ENCODE data around the gene LRWD1.
"Not testable (repeated sequence)": the region's sequence is repeated elsewhere in the genome, so short reads cannot be mapped to it uniquely, and the experiment has no call there.

Gene LRWD1

DNA sequence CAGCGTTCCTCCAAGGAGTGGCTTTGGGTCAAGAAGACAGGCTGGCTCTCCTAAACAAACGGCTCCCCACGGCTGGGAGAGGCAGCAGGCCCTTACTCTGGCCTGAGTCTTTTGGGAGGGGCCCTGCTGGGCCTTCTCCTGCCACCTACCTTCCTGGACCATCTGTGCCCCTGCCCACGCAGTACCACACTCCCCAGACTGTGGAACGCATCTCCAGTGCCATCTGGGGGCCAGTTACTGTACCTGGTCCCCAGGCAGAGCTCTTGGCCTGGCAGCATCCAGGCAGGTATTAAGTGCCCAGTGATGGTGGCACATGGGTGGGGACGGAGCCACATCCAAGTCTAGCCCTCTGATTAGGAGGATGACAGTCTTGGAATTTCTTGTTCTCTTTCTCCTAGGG, 14.5 kb upstream of the LRWD1 start:
- no peak for DNase-seq (ENCODE audit: low read depth)
- peak; percentile 28 for TF ChIP-seq CTCF (IDR thresholded peaks at IDR 0.05; ENCODE audit: control insufficient read depth, insufficient read depth, low read depth, low read length, missing control alignments)
- H3K4me3 ChIP-seq (ENCODE audit: control insufficient read depth, low read depth, low read length): no peak overlapping the region

DNA sequence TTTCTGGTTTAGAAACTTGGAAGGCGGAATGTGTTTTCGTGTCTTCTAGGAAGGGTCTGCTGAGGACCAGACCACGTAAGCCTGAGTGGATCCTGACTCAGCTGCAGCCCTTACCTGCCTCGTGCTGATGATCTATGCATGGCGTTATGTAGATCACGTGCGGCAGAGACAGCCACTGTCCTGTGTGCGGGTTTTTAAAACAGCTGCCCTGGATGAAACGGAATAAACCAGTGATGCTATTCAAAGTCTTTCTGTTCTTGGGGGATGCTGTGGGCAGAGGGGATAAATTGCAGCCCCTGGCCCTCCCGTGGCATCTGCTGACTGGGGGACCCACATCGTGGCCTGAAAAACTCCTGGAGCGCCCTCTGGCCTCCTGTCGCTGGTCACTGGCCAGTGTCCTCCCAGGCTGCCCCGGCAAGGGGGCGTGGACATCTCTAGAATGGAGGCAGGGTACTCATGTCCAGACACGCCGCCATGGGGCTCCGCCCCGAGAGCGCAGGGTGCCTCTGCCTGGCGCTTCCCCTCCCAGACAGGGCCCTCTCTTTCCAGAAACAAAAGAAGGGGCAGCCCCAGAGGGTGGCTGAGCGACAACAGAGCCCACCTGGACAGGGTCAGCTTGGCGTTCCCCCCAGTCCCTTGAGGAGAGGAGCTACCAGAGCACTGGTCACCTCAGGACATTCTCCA, 13.3 kb upstream of the LRWD1 start:
- no peak overlapping the region for H3K4me3 ChIP-seq (ENCODE audit: control insufficient read depth, low read depth, low read length)
- no peak for TF ChIP-seq CTCF (IDR thresholded peaks at IDR 0.05; ENCODE audit: control insufficient read depth, insufficient read depth, low read depth, low read length, missing control alignments)
- DNase-seq (ENCODE audit: low read depth): no peak

DNA sequence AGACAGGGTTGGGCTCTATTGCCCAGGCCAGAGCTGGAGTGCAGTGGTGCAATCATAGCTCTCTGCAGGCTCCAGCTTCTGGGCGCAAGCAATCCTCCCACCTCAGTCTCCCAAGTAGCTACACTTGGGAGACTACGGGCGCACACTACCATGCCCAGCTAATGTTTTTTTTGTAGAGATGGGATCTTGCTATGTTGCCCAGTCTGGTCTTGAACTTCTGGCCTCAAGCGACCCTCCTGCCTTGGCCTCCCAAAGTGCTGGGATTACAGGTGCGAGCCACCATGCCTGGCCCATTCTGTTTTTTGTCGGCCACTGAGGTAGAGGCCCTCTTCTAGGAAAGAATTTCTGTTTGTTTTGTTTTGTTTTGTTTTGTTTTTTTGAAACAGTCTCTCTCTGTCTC, 12.3 kb upstream of the LRWD1 start:
- DNase-seq (ENCODE audit: low read depth): no peak
- no peak overlapping the region for H3K4me3 ChIP-seq (ENCODE audit: control insufficient read depth, low read depth, low read length)
- no peak for TF ChIP-seq CTCF (IDR thresholded peaks at IDR 0.05; ENCODE audit: control insufficient read depth, insufficient read depth, low read depth, low read length, missing control alignments)

- no peak for DNase-seq (ENCODE audit: low read depth)
- no peak overlapping the region for H3K4me3 ChIP-seq (ENCODE audit: control insufficient read depth, low read depth, low read length)
- no peak for TF ChIP-seq CTCF (IDR thresholded peaks at IDR 0.05; ENCODE audit: control insufficient read depth, insufficient read depth, low read depth, low read length, missing control alignments)
These were observed 11.5 kb upstream of the LRWD1 start for GRCh38 chr7:102453319-102453718.

- DNase-seq (ENCODE audit: low read depth): no peak
- H3K4me3 ChIP-seq (ENCODE audit: control insufficient read depth, low read depth, low read length): no peak overlapping the region
- no peak for TF ChIP-seq CTCF (IDR thresholded peaks at IDR 0.05; ENCODE audit: control insufficient read depth, insufficient read depth, low read depth, low read length, missing control alignments)
These were observed 10.3 kb upstream of the LRWD1 start for GRCh38 chr7:102454468-102454867.

DNA sequence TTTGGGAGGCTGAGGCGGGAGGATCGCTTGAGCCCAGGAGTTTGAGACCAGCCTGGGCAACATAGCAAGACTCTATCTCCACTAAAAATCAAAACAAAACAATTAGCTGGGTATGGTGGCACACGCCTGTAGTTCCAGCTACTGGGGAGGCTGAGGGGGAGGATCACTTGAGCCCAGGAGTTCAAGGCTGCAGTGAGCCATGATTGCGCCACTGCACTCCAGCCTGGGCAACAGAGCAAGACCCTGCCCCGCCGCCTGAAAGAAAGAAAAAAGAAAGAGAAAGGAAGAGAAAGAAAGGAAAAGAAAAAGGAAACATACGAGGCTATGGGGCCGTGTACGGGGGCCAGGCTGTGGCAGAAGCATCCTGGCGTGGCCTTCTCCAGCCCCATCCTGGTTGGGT, 9.9 kb upstream of the LRWD1 start:
- not testable (repeated sequence) for DNase-seq (ENCODE audit: low read depth)

GRCh38 chr7:102455596-102455995, 9.2 kb upstream of the LRWD1 start:
- no peak for DNase-seq (ENCODE audit: low read depth)
- H3K4me3 ChIP-seq (ENCODE audit: control insufficient read depth, low read depth, low read length): no peak overlapping the region
- TF ChIP-seq CTCF (IDR thresholded peaks at IDR 0.05; ENCODE audit: control insufficient read depth, insufficient read depth, low read depth, low read length, missing control alignments): no peak

More for the DNA sequence above, 9.9 kb upstream of the LRWD1 start:
- not testable (repeated sequence) for H3K4me3 ChIP-seq (ENCODE audit: control insufficient read depth, low read depth, low read length)
